Measurements from ENCODE around the gene SECTM1.

SECTM1 gene

DNA sequence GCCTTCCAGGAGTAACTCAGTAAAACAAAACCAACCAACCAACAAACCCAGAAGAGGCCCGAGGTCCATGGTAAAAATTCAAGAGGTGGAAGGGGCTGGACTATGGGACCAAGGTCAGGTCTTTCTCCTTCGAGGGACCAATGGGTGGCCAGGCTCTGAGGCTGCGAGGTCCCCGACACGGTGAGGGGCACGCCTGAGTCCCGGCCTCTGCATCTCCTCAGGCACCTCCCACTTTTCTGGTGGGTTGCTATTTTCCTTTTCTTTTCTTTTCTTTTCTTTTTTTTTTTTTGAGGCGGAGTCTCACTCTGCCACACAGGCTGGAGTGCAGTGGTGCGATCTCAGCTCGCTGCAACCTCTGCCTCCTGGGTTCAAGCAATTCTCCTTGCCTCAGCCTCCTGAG is 34.1 kb downstream of the SECTM1 start:
- DNase-seq (ENCODE audit: low read depth in 2 of 2): peak in 1 of 2 donors; percentile 56

DNA sequence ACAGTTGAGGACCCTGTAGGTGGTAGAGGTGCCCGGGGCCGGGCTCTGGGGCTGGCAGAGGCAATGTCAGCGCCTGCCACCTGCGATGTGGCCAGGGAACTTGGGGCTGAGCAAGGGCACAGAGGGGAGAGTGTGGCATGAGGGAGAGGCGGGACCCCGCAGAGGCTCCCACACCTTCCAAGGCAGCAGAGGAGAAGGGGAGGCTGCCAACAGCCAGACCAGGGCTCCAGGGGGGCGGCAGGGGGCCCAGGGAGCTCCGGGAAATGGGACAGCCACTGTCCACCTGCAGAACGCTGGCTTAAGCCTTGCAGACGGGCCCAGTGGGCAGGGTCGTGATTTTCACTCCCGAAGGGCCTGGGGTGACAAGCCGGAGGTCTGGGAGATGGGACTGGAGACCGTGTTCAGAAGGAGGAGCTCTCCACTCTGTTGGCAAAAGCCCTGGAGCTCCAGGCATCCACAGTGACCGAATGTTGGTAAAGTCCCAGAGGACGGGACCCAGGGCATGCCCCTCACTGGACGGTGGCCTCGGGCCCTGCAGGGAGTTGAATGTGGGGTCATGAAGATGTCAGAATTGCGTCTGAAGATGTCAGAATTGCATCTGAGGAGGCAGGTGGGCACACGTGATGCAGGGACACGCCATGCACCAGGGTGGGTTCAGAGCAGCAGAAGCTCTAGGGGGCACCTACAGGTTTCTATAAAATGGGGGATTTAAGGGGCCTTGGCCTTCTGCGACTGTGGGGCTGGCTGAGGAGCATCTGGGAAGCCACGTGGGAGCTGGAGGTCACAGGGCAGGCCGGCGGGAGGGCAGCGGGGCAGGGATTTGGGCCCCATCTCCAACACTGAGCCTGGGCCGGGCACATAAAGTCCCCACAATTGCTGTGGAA is 34.8 kb downstream of the SECTM1 start:
- DNase-seq (ENCODE audit: low read depth in 2 of 2): no peak

- peak; percentile 78 to 86 for DNase-seq (ENCODE audit: low read depth in 2 of 2)
Observed at GRCh38 chr17:82297714-82298537, 35.6 kb downstream of the SECTM1 start.

DNA sequence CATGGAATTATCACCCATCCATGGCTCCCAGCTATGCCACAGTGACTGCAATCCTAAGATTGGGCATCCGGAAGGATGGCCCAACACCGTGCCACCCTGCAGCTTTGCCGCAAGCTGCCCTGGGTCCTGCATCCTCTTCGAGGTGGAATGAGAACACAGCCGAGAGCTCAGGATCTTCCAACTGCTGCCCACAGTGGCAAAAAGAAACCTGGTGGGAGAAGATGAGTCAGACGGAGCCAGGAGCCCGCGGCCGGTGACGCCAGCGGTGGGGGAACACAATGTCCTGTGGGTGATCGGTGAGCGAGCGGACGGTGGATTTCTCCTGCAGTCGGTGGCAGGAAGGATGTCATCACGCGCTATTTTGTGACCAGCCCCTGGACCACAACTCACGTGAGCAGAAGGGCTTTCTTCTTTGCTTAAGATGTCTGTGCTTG is 36.3 kb downstream of the SECTM1 start:
- DNase-seq (ENCODE audit: low read depth in 2 of 2): peak; percentile 86 to 89

GRCh38 chr17:82296511-82297279 is 36.9 kb downstream of the SECTM1 start:
- no peak for DNase-seq (ENCODE audit: low read depth in 2 of 2)

DNA sequence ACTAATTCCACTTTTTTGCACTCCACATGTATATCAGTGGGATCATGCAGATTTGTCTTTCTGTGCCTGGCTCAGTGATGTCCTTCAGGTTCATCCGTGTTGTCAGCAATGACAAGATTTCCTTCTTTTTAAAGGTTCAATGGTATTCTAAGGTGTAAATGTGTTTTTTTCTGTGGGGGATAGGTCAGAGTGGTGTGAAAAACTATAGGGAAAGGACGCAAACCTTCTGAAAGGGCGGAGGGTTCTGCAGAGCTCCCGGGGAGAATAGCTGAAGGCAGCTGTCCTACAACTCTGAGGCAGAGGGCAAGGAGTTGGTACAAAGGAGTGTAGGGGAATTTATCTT is 38.1 kb downstream of the SECTM1 start:
- DNase-seq (ENCODE audit: low read depth in 2 of 2): no peak

DNA sequence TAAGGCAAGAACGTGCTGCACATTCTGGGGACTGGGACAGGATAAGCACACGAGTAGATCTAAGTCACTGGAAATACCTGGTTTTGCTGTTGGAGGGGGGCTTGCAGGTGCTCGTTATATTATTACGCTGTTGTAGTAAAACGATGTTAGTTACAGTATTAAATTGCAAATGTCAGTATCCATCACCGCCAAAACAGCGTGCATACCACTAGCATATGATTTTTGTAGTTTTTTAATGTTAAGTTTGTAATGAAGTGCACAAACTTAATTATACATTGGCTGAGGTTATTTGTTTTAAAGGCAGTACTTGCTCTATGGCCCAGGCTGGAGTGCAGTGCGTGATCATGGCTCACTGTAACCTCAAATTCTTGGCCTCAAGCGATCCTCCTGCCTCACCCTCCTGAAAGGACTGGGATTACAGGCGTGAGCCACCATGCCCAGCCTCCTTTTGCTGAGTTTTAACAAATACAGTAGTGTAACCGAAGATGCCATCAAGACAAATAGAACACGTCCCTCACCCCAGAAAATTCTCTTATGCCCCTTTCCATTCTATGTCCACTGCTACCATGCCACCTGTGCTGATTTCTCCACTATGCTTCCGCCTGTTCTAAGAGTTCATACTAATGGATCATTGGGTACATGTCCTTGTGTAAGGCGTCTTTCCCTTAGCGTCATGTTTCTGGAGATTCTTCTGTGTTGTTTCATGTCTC is 39.3 kb downstream of the SECTM1 start:
- DNase-seq (ENCODE audit: low read depth in 2 of 2): no peak

GRCh38 chr17:82292251-82293154 is 41.1 kb downstream of the SECTM1 start:
- peak; percentile 88 to 90 for DNase-seq (ENCODE audit: low read depth in 2 of 2)

- no peak for DNase-seq (ENCODE audit: low read depth in 2 of 2)
Observed at GRCh38 chr17:82291582-82292250, 41.9 kb downstream of the SECTM1 start.

GRCh38 chr17:82287868-82288801 is 45.4 kb downstream of the SECTM1 start:
- no peak for DNase-seq (ENCODE audit: low read depth in 2 of 2)

DNA sequence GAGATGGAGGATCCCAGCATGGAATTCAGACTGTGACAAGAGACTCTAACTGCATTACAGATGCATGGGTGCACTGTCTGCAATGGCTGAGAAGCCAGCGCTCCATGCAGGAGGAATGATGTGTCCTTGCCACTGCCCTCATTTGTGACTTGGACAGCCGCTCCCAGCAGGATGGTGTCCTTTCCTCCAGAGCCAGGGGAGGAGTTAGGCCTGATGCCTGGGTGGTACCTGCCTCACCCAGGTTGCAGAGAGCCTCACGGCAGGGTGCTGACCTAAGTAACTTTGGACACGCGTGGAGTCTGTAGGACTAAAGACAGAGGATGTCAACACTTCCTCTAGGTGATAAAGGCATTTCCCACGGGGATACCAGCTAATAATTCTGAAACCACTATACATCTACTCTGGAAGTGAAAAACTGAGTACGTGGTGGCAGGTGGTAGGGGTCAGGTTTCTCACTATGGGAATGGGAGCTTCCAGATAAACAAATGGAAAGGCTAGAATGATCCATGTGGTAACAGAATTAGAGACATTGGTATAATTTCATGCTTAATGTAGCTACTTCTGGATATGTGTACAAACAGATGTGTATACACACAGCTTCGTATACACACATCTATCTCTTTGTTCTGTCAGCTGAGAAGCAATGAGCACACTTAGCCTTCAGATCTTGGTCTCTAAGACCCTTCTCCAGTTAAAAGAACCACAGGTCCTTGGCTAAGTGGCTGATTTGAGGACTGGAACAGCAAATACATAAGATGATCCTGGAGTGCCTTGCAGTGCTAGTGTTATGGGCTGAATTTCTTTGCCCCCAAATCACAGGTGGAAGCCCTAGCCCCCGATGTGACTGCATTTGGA is 46.3 kb downstream of the SECTM1 start:
- no peak for DNase-seq (ENCODE audit: low read depth in 2 of 2)

GRCh38 chr17:82285141-82285540 is 48.4 kb downstream of the SECTM1 start:
- DNase-seq (ENCODE audit: low read depth in 2 of 2): no peak

DNA sequence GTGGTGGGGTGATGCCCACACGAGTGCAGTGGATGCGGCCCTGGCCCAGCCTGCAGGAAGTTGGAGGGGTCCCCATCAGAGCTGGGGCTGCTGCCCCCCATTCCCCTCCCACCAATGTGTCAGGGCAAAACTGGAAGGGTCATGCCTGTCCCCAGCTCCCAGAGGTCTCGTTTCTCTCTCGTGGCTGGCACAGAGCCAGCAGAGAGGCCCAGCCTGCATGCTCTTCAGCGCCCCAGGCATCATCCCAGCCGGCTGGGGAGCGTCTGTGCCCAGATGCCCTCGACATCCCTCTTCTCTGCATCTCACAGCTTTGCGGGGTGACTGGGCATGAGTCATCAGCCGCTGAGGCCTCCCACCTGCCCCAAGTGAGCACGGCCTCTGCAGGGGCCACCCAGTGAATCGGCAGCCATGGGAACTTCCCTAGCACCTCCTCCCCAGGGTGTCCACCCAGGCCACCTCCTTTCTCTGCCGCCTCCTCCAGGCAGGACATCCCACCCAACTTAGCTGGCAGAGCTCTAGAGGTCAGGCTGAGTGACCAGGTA is 50.3 kb downstream of the SECTM1 start:
- no peak for DNase-seq (ENCODE audit: low read depth in 2 of 2)

DNA sequence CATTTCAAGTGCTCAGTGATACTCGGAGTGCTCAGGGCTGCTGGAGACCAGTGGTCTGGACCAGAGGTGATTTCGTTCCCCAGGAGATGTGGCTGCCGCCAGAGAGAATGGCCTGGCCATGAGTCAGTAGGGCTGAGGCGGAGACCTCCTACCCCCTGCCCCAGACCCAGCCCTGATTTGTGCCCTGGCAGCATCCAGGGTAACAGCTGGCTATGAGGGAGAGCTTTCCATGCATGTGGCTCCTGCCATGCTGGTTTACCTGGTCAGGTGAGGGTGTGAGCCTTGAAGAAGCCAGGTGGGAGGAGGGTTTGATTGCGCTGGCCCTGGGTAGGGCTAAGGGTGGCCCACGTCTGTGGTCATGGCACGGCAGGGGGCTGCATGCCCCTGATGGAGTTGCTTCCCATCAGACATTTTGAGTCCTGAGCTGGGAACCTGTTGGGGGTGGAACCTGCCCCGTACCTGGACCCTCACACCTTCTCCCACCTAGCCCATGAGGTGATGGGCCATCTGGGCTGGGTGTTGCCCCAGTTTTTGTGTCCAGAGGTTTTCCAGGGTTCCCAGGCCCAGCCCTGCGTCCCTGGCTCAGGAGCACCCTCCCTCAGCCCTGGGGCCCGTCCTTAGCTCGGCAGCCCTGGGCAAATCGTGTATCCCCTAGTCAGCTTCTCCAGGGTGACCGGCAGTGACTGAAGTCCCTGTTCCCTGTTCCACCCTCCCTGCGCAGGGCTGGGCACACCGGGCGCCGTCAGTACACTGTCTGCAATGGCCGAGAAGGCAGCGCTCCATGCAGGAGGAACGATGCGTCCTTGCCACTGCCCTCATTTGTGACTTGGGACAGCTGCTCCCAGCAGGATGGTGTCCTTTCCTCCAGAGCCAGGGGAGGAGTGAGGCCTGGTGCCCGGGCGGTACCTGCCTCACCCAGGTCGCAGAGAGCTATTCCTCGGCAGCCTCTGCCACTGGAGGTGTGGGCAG is 51.0 kb downstream of the SECTM1 start:
- no peak for DNase-seq (ENCODE audit: low read depth in 2 of 2)

- DNase-seq (ENCODE audit: low read depth in 2 of 2): no peak
Observed at GRCh38 chr17:82281502-82282238, 51.9 kb downstream of the SECTM1 start.

DNA sequence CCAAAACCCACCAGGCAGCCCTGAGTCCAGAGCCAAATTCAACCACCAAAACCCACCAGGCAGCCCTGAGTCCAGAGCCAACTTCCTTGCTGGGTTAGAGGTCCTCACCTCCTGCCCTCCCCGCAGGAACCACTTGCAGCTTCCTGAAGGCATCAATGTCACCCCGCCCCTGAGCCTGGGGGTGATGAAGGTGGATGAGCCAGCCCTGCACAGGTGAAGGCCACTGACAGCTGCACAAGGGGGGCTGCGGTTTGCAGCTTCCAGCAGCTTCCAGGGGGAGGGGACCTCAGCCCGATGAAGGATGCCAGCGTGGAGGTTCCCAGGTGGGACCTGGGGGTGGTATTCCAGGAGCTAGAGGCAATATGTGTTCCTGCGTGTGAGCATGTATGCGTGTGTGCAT is 52.5 kb downstream of the SECTM1 start:
- DNase-seq (ENCODE audit: low read depth in 2 of 2): no peak

Measured in stimulated activated CD8-positive, alpha-beta memory T cell treated with anti-CD3 and anti-CD28 coated beads, Interleukin-2, amount 100 ng/mL, for 48 hours (primary cell).